Vagina (tissue), 2 donors: ENCODE data around the gene PRG3.

ENCODE experiments used
- POLR2A ChIP-seq, 2 donors: fragments of 450-650 bp; IDR thresholded peaks; one replicate each; pipeline ENCODE4 v1.6.1; 2017; ENCODE audit warnings: antibody characterized with exemption in 2 of 2, mild to moderate bottlenecking in 2 of 2, moderate library complexity in 2 of 2
- POLR2AphosphoS5 ChIP-seq, 2 donors: sonication (generic); formaldehyde crosslinking; IDR thresholded peaks; one replicate each; pipeline ENCODE4 v1.9.0; 2017; ENCODE audit warnings: antibody characterized with exemption in 2 of 2, mild to moderate bottlenecking in 2 of 2, low read depth in 1 of 2; ENCODE audit not compliant: insufficient read depth in 1 of 2
- TF ChIP-seq, protein P1 (sequence below), 3 experiments: fragments of 450-650 bp in 2 of 3; fragments of 200-600 bp in 1 of 3; sonication (generic) in 1 of 3; IDR thresholded peaks; one replicate each; pipeline ENCODE4 v1.5.1; 2017 to 2019; ENCODE audit warnings: antibody characterized with exemption in 3 of 3, mild to moderate bottlenecking in 2 of 3, moderate library complexity in 2 of 3

GRCh38 chr11:57338142-57338541, 42.8 kb downstream of the PRG3 start, which contains the start of gene P2RX3:
- TF ChIP-seq POLR2A (IDR thresholded peaks at IDR 0.05) (no peak), POLR2AphosphoS5 (IDR thresholded peaks at IDR 0.05; ENCODE audit: insufficient read depth in 1 of 2, low read depth in 1 of 2) (no peak)
- TF ChIP-seq, protein P1, sequence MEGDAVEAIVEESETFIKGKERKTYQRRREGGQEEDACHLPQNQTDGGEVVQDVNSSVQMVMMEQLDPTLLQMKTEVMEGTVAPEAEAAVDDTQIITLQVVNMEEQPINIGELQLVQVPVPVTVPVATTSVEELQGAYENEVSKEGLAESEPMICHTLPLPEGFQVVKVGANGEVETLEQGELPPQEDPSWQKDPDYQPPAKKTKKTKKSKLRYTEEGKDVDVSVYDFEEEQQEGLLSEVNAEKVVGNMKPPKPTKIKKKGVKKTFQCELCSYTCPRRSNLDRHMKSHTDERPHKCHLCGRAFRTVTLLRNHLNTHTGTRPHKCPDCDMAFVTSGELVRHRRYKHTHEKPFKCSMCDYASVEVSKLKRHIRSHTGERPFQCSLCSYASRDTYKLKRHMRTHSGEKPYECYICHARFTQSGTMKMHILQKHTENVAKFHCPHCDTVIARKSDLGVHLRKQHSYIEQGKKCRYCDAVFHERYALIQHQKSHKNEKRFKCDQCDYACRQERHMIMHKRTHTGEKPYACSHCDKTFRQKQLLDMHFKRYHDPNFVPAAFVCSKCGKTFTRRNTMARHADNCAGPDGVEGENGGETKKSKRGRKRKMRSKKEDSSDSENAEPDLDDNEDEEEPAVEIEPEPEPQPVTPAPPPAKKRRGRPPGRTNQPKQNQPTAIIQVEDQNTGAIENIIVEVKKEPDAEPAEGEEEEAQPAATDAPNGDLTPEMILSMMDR (IDR thresholded peaks at IDR 0.05): no peak
